DOHH2 (cell line): Measurements from ENCODE around the gene ZPR1.
"Not testable (repeated sequence)": the region's sequence is repeated elsewhere in the genome, so short reads cannot be mapped to it uniquely, and the experiment has no call there.

Source experiments
- EZH2phosphoT487 ChIP-seq: fragments of 200-600 bp; sonication (generic); IDR thresholded peaks from 2 replicates; pipeline ENCODE4 v1.6.1; 2017; ENCODE audit warnings: borderline replicate concordance, mild to moderate bottlenecking, antibody characterized with exemption, low read length, moderate library complexity, mixed read lengths
- TF ChIP-seq, protein P1 (sequence below): fragments of 200-600 bp; sonication (generic); IDR thresholded peaks from one replicate; pipeline ENCODE4 v1.5.1; 2014; ENCODE audit warnings: antibody characterized with exemption, mild to moderate bottlenecking, low read depth, low read length; ENCODE audit not compliant: poor library complexity, severe bottlenecking

GRCh38 chr11:116801662-116802061, 13.8 kb upstream of the ZPR1 start:
- TF ChIP-seq, protein P1, sequence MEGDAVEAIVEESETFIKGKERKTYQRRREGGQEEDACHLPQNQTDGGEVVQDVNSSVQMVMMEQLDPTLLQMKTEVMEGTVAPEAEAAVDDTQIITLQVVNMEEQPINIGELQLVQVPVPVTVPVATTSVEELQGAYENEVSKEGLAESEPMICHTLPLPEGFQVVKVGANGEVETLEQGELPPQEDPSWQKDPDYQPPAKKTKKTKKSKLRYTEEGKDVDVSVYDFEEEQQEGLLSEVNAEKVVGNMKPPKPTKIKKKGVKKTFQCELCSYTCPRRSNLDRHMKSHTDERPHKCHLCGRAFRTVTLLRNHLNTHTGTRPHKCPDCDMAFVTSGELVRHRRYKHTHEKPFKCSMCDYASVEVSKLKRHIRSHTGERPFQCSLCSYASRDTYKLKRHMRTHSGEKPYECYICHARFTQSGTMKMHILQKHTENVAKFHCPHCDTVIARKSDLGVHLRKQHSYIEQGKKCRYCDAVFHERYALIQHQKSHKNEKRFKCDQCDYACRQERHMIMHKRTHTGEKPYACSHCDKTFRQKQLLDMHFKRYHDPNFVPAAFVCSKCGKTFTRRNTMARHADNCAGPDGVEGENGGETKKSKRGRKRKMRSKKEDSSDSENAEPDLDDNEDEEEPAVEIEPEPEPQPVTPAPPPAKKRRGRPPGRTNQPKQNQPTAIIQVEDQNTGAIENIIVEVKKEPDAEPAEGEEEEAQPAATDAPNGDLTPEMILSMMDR = not testable (repeated sequence)
- not testable (repeated sequence) for TF ChIP-seq EZH2phosphoT487
